Astrocyte (in vitro differentiated cells and primary cell): ENCODE results near the gene OLFM3. TPM values are rescaled to one million over a fixed set of nuclear protein-coding genes. Genes with fewer than 3 reads are reported as not detected.

Experiments used
- DNase-seq: peaks from one replicate; pipeline ENCODE4 v3.0.0-alpha.2; 2010; ENCODE audit warnings: low read depth
- FAIRE-seq: peaks from 2 replicates; lab custom pipeline; 2011; peaks lifted over from hg19 to GRCh38; lab: Jason Lieb, UNC
- H2AFZ ChIP-seq: 2 replicates; pipeline ENCODE4 v1.6.0; 2012; ENCODE audit warnings: low read depth, low read length, inconsistent platforms
- H3K27ac ChIP-seq: 2 replicates; pipeline ENCODE4 v1.5.1; 2011; ENCODE audit warnings: low read depth, low read length, inconsistent platforms
- H3K27me3 ChIP-seq: 2 replicates; pipeline ENCODE4 v1.6.0; 2011; ENCODE audit warnings: low read length, inconsistent platforms; ENCODE audit not compliant: insufficient read depth
- H3K36me3 ChIP-seq: 2 replicates; pipeline ENCODE4 v1.5.1; 2011; ENCODE audit warnings: low read length, inconsistent platforms; ENCODE audit not compliant: insufficient read depth
- H3K4me1 ChIP-seq: 2 replicates; pipeline ENCODE4 v1.5.1; 2011; ENCODE audit warnings: low read length, inconsistent platforms; ENCODE audit not compliant: insufficient read depth
- H3K4me2 ChIP-seq: 2 replicates; pipeline ENCODE4 v1.6.0; 2012; ENCODE audit warnings: low read length, inconsistent platforms
- H3K4me3 ChIP-seq: 2 replicates; pipeline ENCODE4 v1.5.1; 2011; ENCODE audit warnings: low read depth, mild to moderate bottlenecking, low read length, inconsistent platforms; ENCODE audit not compliant: insufficient read depth
- H3K79me2 ChIP-seq: 2 replicates; pipeline ENCODE4 v1.6.0; 2012; ENCODE audit warnings: mild to moderate bottlenecking, low read length, inconsistent platforms; ENCODE audit not compliant: insufficient read depth
- H3K9ac ChIP-seq: 2 replicates; pipeline ENCODE4 v1.6.0; 2012; ENCODE audit warnings: mild to moderate bottlenecking, low read length, inconsistent platforms
- H3K9me3 ChIP-seq: 2 replicates; pipeline ENCODE4 v1.5.1; 2012; ENCODE audit warnings: low read depth, mild to moderate bottlenecking, low read length, inconsistent platforms; ENCODE audit not compliant: insufficient read depth
- H4K20me1 ChIP-seq: 2 replicates; pipeline ENCODE4 v1.6.0; 2012; ENCODE audit warnings: low read length, inconsistent platforms; ENCODE audit not compliant: insufficient read depth
- H3K27ac Mint-ChIP-seq: one replicate; pipeline ENCODE4 v1.8.0; 2021; ENCODE audit warnings: mild to moderate bottlenecking, mixed read lengths; ENCODE audit not compliant: unreplicated experiment
- H3K27me3 Mint-ChIP-seq: one replicate; pipeline ENCODE4 v1.8.0; 2021; ENCODE audit warnings: low read depth, mixed read lengths; ENCODE audit not compliant: unreplicated experiment
- H3K36me3 Mint-ChIP-seq: one replicate; pipeline ENCODE4 v1.8.0; 2021; ENCODE audit warnings: low read depth, mixed read lengths; ENCODE audit not compliant: unreplicated experiment
- H3K4me1 Mint-ChIP-seq: one replicate; pipeline ENCODE4 v1.8.0; 2021; ENCODE audit warnings: low read depth, mixed read lengths; ENCODE audit not compliant: unreplicated experiment
- H3K4me3 Mint-ChIP-seq: one replicate; pipeline ENCODE4 v1.8.0; 2021; ENCODE audit warnings: mild to moderate bottlenecking, moderate library complexity, mixed read lengths; ENCODE audit not compliant: unreplicated experiment
- H3K9me3 Mint-ChIP-seq: one replicate; pipeline ENCODE4 v1.8.0; 2021; ENCODE audit warnings: mild to moderate bottlenecking, mixed read lengths; ENCODE audit not compliant: unreplicated experiment
- EZH2 ChIP-seq: IDR thresholded peaks from 2 replicates; pipeline ENCODE4 v1.6.1; 2012; ENCODE audit warnings: mild to moderate bottlenecking, low read length, inconsistent platforms; ENCODE audit not compliant: insufficient read depth
- total RNA-seq: library from RNA; stranded (reverse); gene quantifications from 2 replicates; pipeline ENCODE4 v1.2.1, GENCODE V29; 2021
- TF ChIP-seq, protein P1 (sequence below): IDR thresholded peaks from 2 replicates; pipeline ENCODE4 v1.5.1; 2011; ENCODE audit warnings: low read depth, mild to moderate bottlenecking, inconsistent platforms, low read length, moderate library complexity; ENCODE audit not compliant: insufficient read depth

The OLFM3 gene
- total RNA-seq, 1 donor from 2014 or later: 0.11 TPM

GRCh38 chr1:101854271-101854670 lies 142.5 kb downstream of the OLFM3 start:
- Histone ChIP-seq H3K4me1 (no peaks in the 10 kb centered on the region), H3K79me2 (no peaks in the 10 kb centered on the region), H3K27ac (no peak overlapping the region), H3K9ac (no peak overlapping the region), H4K20me1 (no peaks in the 10 kb centered on the region), H2AFZ (no peak overlapping the region), H3K36me3 (no peaks in the 10 kb centered on the region), H3K27me3 (no peaks in the 10 kb centered on the region), H3K9me3 (no peaks in the 10 kb centered on the region), H3K4me2 (no peak overlapping the region), H3K4me3 (no peak overlapping the region)
- Mint-ChIP-seq H3K4me1 (peaks cover 1% of the 10 kb centered on the region), H3K27ac (no peak overlapping the region), H3K9me3 (no peaks in the 10 kb centered on the region), H3K36me3 (no peaks in the 10 kb centered on the region), H3K4me3 (no peak overlapping the region), H3K27me3 (no peaks in the 10 kb centered on the region)
- no peak for FAIRE-seq
- TF ChIP-seq EZH2: no peak
- TF ChIP-seq, protein P1, sequence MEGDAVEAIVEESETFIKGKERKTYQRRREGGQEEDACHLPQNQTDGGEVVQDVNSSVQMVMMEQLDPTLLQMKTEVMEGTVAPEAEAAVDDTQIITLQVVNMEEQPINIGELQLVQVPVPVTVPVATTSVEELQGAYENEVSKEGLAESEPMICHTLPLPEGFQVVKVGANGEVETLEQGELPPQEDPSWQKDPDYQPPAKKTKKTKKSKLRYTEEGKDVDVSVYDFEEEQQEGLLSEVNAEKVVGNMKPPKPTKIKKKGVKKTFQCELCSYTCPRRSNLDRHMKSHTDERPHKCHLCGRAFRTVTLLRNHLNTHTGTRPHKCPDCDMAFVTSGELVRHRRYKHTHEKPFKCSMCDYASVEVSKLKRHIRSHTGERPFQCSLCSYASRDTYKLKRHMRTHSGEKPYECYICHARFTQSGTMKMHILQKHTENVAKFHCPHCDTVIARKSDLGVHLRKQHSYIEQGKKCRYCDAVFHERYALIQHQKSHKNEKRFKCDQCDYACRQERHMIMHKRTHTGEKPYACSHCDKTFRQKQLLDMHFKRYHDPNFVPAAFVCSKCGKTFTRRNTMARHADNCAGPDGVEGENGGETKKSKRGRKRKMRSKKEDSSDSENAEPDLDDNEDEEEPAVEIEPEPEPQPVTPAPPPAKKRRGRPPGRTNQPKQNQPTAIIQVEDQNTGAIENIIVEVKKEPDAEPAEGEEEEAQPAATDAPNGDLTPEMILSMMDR: no peak
- no peak for DNase-seq

DNA sequence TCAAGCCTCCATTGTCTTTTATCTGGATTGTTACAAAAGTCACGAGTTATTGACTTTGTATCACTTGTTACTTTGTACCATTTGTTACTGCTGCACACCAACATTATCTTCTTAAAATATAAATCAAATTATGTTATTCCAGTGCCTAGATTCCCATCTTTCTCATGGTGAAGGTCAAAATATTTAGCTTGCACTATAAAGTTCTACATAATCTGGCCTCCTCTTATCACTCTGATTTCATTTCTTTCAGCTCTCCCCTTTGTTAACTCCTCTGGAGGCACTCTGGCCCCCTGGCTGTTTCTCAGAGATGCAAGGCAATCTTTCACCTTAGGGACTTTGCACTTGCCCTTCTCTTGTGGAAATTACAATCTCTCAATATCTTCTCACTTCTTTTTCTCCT lies 143.8 kb downstream of the OLFM3 start:
- Mint-ChIP-seq H3K4me3 (no peak overlapping the region), H3K36me3 (no peaks in the 10 kb centered on the region), H3K27me3 (no peaks in the 10 kb centered on the region), H3K27ac (no peak overlapping the region), H3K4me1 (peaks cover 2% of the 10 kb centered on the region), H3K9me3 (no peaks in the 10 kb centered on the region)
- Histone ChIP-seq H3K36me3 (no peaks in the 10 kb centered on the region), H3K27ac (no peak overlapping the region), H3K4me1 (no peaks in the 10 kb centered on the region), H2AFZ (no peak overlapping the region), H3K4me2 (no peak overlapping the region), H3K79me2 (no peaks in the 10 kb centered on the region), H3K9ac (no peak overlapping the region), H3K27me3 (no peaks in the 10 kb centered on the region), H3K4me3 (no peak overlapping the region), H3K9me3 (no peaks in the 10 kb centered on the region), H4K20me1 (no peaks in the 10 kb centered on the region)
- FAIRE-seq (no peak), DNase-seq (no peak)
- no peak for TF ChIP-seq EZH2
- TF ChIP-seq, protein P1: no peak

DNA sequence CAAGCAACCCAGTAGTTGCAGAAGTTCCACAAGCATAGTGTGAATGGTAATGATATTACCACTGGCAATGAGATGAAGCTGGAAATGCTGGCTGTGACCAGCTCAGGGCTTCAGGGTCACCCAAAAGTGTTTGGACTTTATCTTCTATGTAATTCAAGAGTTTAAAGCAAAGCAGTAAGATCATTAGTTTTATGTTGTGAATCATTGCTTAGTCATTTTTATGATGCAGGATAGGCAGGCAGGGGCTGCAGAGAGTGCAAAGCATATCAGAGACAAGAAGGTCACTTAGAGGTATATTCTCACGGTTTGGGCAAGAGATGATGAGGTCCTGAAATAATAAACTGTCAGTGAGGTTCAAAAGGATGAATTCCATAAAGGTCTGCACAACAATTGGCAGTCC lies 147.4 kb downstream of the OLFM3 start:
- Histone ChIP-seq H3K9ac (no peak overlapping the region), H2AFZ (no peak overlapping the region), H3K79me2 (no peaks in the 10 kb centered on the region), H3K27me3 (no peaks in the 10 kb centered on the region), H3K9me3 (no peaks in the 10 kb centered on the region), H3K27ac (no peak overlapping the region), H3K4me3 (no peak overlapping the region), H3K36me3 (no peaks in the 10 kb centered on the region), H3K4me1 (no peaks in the 10 kb centered on the region), H4K20me1 (no peaks in the 10 kb centered on the region), H3K4me2 (no peak overlapping the region)
- DNase-seq (no peak), FAIRE-seq (no peak)
- Mint-ChIP-seq H3K36me3 (no peaks in the 10 kb centered on the region), H3K27me3 (peaks cover 3% of the 10 kb centered on the region), H3K27ac (no peak overlapping the region), H3K4me3 (no peak overlapping the region), H3K9me3 (no peaks in the 10 kb centered on the region), H3K4me1 (peaks cover 2% of the 10 kb centered on the region)
- TF ChIP-seq, protein P1: no peak
- TF ChIP-seq EZH2: no peak
